GM23338 (cell line): ENCODE measurements around the gene FRAS1. TPM values are rescaled to one million over a fixed set of nuclear protein-coding genes. Genes with fewer than 3 reads are reported as not detected.

ENCODE experiments used
- ATAC-seq: fragments of 200-7000 bp; cut with Tn5 transposase; 3 replicates; pipeline ENCODE4 v1.9.1; 2020
- DNase-seq: peaks from one replicate; pipeline ENCODE4 v3.0.0-alpha.2; 2015; ENCODE audit warnings: low spot score
- H2AFZ ChIP-seq: fragments of 200-600 bp; sonication (generic); 2 replicates; pipeline ENCODE4 v1.8.0; 2016; ENCODE audit warnings: antibody characterized with exemption, mild to moderate bottlenecking, moderate library complexity
- H3F3A ChIP-seq: fragments of 200-600 bp; sonication (generic); replicated peaks from 2 replicates; pipeline ENCODE4 v1.8.0; 2017; ENCODE audit warnings: antibody characterized with exemption, mixed run types, low read depth
- H3K27ac ChIP-seq: fragments of 200-600 bp; sonication (generic); 2 replicates; pipeline ENCODE4 v1.6.1; 2016; ENCODE audit warnings: low read depth
- H3K27me3 ChIP-seq: fragments of 200-600 bp; sonication (generic); 2 replicates; pipeline ENCODE4 v1.8.0; 2016; ENCODE audit warnings: mild to moderate bottlenecking, mixed run types, moderate library complexity; ENCODE audit not compliant: insufficient read depth
- H3K36me3 ChIP-seq: fragments of 200-600 bp; sonication (generic); 2 replicates; pipeline ENCODE4 v1.8.0; 2016; ENCODE audit warnings: mild to moderate bottlenecking; ENCODE audit not compliant: insufficient read depth
- H3K4me1 ChIP-seq: fragments of 200-600 bp; sonication (generic); 2 replicates; pipeline ENCODE4 v1.8.0; 2016; ENCODE audit warnings: mild to moderate bottlenecking, moderate library complexity; ENCODE audit not compliant: insufficient read depth
- H3K4me2 ChIP-seq: fragments of 200-600 bp; sonication (generic); 2 replicates; pipeline ENCODE4 v1.7.1; 2017; ENCODE audit warnings: mixed run types
- H3K4me3 ChIP-seq: fragments of 200-600 bp; sonication (generic); 2 replicates; pipeline ENCODE4 v1.6.1; 2016; ENCODE audit warnings: mixed run types
- H3K79me2 ChIP-seq: fragments of 200-600 bp; sonication (generic); replicated peaks from 2 replicates; pipeline ENCODE4 v1.8.0; 2017; ENCODE audit warnings: mild to moderate bottlenecking; ENCODE audit not compliant: insufficient read depth
- H3K9me2 ChIP-seq: fragments of 200-600 bp; sonication (generic); 2 replicates; pipeline ENCODE4 v1.8.0; 2017; ENCODE audit not compliant: insufficient read depth
- H4K20me1 ChIP-seq: fragments of 200-600 bp; sonication (generic); replicated peaks from 2 replicates; pipeline ENCODE4 v1.8.0; 2017; ENCODE audit warnings: mild to moderate bottlenecking; ENCODE audit not compliant: insufficient read depth
- H3K27ac Mint-ChIP-seq: 2 replicates; pipeline ENCODE4 v1.8.0; 2020; ENCODE audit warnings: inconsistent platforms, mild to moderate bottlenecking, moderate library complexity, mixed read lengths
- H3K27me3 Mint-ChIP-seq: 3 replicates; pipeline ENCODE4 v1.8.0; 2022; ENCODE audit warnings: low read depth, mild to moderate bottlenecking, moderate library complexity, mixed read lengths, inconsistent platforms; ENCODE audit not compliant: insufficient read depth, poor library complexity
- H3K36me3 Mint-ChIP-seq: 3 replicates; pipeline ENCODE4 v1.8.0; 2021; ENCODE audit warnings: low read depth, mild to moderate bottlenecking, inconsistent platforms, moderate library complexity, mixed read lengths
- H3K4me1 Mint-ChIP-seq: 3 replicates; pipeline ENCODE4 v1.8.0; 2020; ENCODE audit warnings: mild to moderate bottlenecking, inconsistent platforms, mixed read lengths
- H3K4me3 Mint-ChIP-seq: 3 replicates; pipeline ENCODE4 v1.8.0; 2021; ENCODE audit warnings: moderate library complexity, mild to moderate bottlenecking, inconsistent platforms, mixed read lengths
- H3K9me3 Mint-ChIP-seq: 3 replicates; pipeline ENCODE4 v1.8.0; 2020; ENCODE audit warnings: moderate library complexity, mild to moderate bottlenecking, inconsistent platforms, mixed read lengths
- CREB1 ChIP-seq: fragments of 250-450 bp; sonication (Bioruptor Pico); IDR thresholded peaks from 2 replicates; pipeline ENCODE4 v1.5.0; 2020; ENCODE audit warnings: low read depth, mild to moderate bottlenecking, moderate library complexity
- CTCF ChIP-seq, 2 experiments: fragments of 200-600 bp in 1 of 2; sonication (generic) in 1 of 2; conservative IDR thresholded peaks; 2 replicates each; pipeline versions ENCODE4 v1.5.1 to v1.6.1; 2016 to 2017; ENCODE audit warnings: antibody characterized with exemption in 2 of 2, low read depth in 2 of 2, mild to moderate bottlenecking in 2 of 2, moderate library complexity in 1 of 2
- ETS1 ChIP-seq: IDR thresholded peaks from 2 replicates; pipeline ENCODE4 v1.6.1; 2016; ENCODE audit warnings: antibody characterized with exemption
- EZH2 ChIP-seq: fragments of 200-600 bp; sonication (generic); IDR thresholded peaks from one replicate; pipeline ENCODE4 v1.8.0; 2017; ENCODE audit warnings: antibody characterized with exemption, mild to moderate bottlenecking, low read depth; ENCODE audit not compliant: unreplicated experiment
- EZH2phosphoT487 ChIP-seq: fragments of 200-600 bp; sonication (generic); IDR thresholded peaks from one replicate; pipeline ENCODE4 v1.8.1; 2018; ENCODE audit warnings: antibody characterized with exemption; ENCODE audit not compliant: unreplicated experiment
- NANOG ChIP-seq: IDR thresholded peaks from 2 replicates; pipeline ENCODE4 v1.6.1; 2016; ENCODE audit warnings: antibody characterized with exemption, borderline replicate concordance
- POLR2AphosphoS5 ChIP-seq: IDR thresholded peaks from 2 replicates; pipeline ENCODE4 v1.6.1; 2016; ENCODE audit warnings: antibody characterized with exemption, low read depth
- REST ChIP-seq: IDR thresholded peaks from one replicate; pipeline ENCODE4 v1.6.1; 2018; ENCODE audit warnings: antibody characterized with exemption; ENCODE audit not compliant: unreplicated experiment
- STAT1 ChIP-seq: IDR thresholded peaks from one replicate; pipeline ENCODE4 v1.6.1; 2016; ENCODE audit warnings: antibody characterized with exemption; ENCODE audit not compliant: unreplicated experiment
- ZNF114 ChIP-seq: fragments of 250-450 bp; sonication (Bioruptor Pico); IDR thresholded peaks from 2 replicates; pipeline ENCODE4 v1.5.0; 2020; ENCODE audit warnings: mild to moderate bottlenecking, moderate library complexity
- ZNF331 ChIP-seq: fragments of 250-450 bp; sonication (Bioruptor Pico); IDR thresholded peaks from 2 replicates; pipeline ENCODE4 v1.5.0; 2020; ENCODE audit warnings: low read depth, mild to moderate bottlenecking, moderate library complexity
- ZNF462 ChIP-seq: fragments of 250-450 bp; sonication (Bioruptor Pico); IDR thresholded peaks from 2 replicates; pipeline ENCODE4 v1.5.0; 2020; ENCODE audit warnings: mild to moderate bottlenecking, moderate library complexity
- polyA plus RNA-seq: library from polyadenylated mRNA; unstranded; fragments of >200 nt; fragmentation: Nextera tagmentation; extraction: Ambion mirVana; gene quantifications from 2 replicates; pipeline ENCODE4 v1.2.1, GENCODE V29; 2016
- total RNA-seq: library from RNA; depleted of rRNA; stranded (reverse); fragments of >200 nt; shearing (Covaris generic); gene quantifications from 2 replicates; pipeline ENCODE4 v1.2.3, GENCODE V29; 2014

Gene FRAS1
- total and polyA plus RNA-seq, 2 experiments from 2014 or later: 12.4 to 108 TPM

GRCh38 chr4:78217557-78217956 lies 160.4 kb downstream of the FRAS1 start:
- H3K4me2 ChIP-seq: no peak overlapping the region
- peaks cover 2% of the 10 kb centered on the region for H3K27me3 Mint-ChIP-seq
- H3K9me3 Mint-ChIP-seq: peaks cover 2% of the 10 kb centered on the region; the same call in 1 of the 3 replicates
- peaks cover 45% of the 10 kb centered on the region for H3K4me1 Mint-ChIP-seq
- H3K27ac ChIP-seq: no peak overlapping the region
- H3K36me3 Mint-ChIP-seq: no peaks in the 10 kb centered on the region; the same call in 2 of the 3 replicates
- H3K4me3 Mint-ChIP-seq: no peak overlapping the region
- H3K9me2 ChIP-seq: peaks cover 13% of the 10 kb centered on the region; the same call in 1 of the 2 replicates
- H3K36me3 ChIP-seq: no peaks in the 10 kb centered on the region
- DNase-seq (peak; percentile 21), ATAC-seq (no peak)
- H3K27ac Mint-ChIP-seq: no peak overlapping the region
- peaks cover 13% of the 10 kb centered on the region; the same call in 1 of the 2 replicates for H4K20me1 ChIP-seq
- peaks cover 48% of the 10 kb centered on the region for H3K4me1 ChIP-seq
- H2AFZ ChIP-seq: no peak overlapping the region
- no peak overlapping the region for H3K4me3 ChIP-seq
- TF ChIP-seq CREB1 (CRISPR knock-in tag) (no peak), ZNF114 (CRISPR knock-in tag) (no peak), REST (no peak), EZH2 (no peak), ZNF331 (no peak), POLR2AphosphoS5 (no peak), STAT1 (no peak), ETS1 (no peak), EZH2phosphoT487 (no peak), NANOG (no peak), ZNF462 (CRISPR knock-in tag) (no peak), CTCF (conservative IDR thresholded peaks at IDR 0.05; ENCODE audit: low read depth in 2 of 2) (no peak)
- no peaks in the 10 kb centered on the region for H3K27me3 ChIP-seq
- peaks cover 87% of the 10 kb centered on the region for H3K79me2 ChIP-seq
- peaks cover 4% of the 10 kb centered on the region; the same call in 1 of the 2 replicates for H3F3A ChIP-seq
